GM15510 (cell line): Measurements from ENCODE around the gene CBR4.

Source experiments
- POLR2A ChIP-seq: IDR thresholded peaks from 3 replicates; pipeline ENCODE4 v1.6.1; 2011; ENCODE audit warnings: borderline replicate concordance; ENCODE audit not compliant: insufficient read length; ENCODE audit errors: extremely low read depth

The CBR4 gene

DNA sequence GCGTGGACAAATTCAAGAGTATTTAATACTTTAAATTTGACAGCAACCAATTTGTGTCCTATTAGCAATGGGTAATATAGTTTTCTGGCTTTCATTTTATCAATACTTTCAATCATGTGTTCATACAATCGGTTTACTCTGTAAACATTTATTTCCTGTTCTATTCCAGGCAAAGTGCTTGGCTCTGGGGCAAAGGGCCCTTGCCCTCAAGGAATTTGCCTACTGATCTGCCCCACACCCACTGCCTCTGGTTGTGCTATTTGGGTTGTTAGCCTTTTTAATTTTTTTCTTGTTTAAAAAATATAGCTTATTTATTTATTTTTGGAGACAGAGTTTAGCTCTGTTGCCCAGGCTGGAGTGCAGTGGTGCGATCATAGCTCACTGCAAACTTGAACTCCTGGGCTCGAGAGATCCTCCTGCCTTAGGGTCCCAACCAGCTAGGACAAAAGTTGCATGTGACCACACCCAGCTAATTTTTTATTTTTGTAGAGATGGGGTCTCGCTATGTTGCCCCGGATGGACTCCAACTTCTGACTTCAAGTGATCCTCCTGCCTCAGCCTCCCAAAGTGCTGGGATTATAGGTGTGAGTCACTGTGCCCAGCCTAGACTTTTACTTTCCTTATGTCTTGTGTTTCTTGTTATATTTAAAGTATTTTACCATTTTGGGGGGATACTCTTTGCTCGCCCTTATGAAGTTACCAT, 30.7 kb upstream of the CBR4 start:
- no peak for TF ChIP-seq POLR2A

DNA sequence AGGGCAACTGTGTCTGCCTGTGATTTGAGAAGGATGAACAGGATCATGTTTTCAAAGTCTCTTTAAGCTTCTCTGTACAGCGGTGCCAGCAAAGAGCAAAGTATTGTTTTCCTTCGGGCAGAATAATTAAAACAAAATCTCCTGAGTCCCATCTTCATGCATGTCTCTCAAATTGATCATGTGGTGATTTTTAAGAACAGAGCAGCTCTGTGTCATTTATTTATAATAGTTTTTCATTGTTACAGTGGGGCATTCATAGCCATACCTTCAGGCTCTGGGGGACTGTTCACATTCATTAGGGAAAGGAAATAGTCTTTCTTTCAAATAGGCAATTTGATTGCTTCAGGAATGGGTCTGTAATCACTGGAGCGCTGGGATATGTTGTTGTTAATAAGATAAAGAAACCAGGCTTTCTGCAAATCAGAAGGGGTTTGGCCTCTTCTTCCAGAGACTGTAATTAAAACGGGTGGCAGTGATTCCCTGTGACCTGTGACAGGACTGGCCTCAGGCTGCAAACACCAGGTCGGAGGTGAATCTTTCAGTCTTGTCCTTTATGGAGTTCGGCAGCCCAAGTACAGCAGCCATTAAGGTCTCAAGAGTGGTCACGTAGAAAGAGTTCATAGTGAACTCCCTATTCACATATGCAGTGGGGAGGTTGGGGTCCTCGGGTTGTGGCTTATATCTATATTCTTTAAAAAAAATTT, 29.3 kb upstream of the CBR4 start:
- TF ChIP-seq POLR2A = no peak

DNA sequence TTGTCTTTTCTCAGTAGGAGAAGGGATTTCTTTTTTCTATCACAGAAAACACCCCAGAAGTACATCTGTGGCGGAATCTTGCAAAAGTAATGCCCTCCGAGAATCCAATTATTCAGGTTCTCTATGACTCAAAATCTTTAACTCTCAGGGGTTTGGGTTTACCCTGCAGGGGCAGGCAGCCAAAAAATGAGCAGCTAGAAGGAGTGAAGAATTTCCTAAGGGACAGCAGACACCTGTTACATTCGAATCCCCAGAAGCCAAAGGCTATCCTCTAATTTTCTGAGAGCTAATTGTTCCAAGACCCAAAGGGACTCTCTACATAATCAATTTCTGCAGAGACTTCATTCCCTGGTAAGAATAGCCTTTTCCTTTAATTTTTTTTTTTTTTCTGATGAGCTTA, 27.5 kb upstream of the CBR4 start:
- no peak for TF ChIP-seq POLR2A

DNA sequence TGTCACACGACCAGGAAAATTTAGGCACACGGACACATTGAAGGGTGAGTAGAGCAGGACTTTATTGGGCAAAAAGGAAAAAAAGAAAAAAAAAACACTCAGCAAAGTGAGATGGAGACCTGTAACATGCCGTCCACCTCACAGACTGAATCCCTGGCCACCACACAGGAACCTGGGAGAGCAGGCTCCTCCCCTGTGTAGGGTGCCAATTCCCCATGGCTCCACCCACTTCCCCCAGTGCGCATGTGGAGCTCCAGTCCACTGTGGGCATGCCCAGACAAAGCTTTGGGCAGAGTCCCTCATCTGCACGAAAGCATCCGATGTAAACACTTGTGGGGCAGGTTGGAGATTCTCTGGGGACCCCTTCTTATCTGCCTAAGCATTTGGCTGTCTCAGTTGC, 23.6 kb upstream of the CBR4 start:
- no peak for TF ChIP-seq POLR2A

DNA sequence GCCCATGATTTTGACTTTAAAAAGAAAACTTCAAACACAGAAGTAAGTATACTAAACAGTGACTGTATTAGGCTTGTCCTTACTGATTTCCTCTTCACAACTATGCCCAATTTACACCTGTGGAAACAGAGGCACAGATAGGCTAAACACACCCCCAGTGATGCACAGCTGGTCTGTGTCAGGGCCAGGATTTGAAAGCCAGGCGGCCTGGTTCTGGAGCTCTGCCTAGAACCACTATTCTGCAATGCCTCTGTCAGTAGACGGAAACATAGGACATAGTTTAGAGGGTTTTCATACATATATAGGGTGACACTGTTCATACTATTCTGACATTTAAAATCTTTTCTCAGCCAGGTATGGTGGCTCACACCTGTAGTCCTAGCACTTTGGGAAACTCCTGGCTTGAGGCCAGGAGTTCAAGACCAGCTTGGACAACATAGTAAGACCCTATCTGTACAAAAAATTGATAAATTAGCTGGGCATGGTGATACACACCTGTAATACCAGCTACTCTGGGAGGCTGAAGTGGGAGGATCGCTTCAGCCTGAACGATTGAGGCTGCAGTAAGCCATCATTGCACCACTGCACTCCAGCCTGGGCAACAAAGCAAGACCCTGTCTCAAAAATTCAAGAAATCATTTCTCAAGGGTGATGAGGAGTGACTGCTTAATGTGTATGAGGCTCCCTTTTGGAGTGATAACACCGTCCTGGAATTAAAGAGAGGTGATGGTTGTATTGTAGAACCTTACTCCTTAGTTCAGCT, 23.0 kb upstream of the CBR4 start:
- no peak for TF ChIP-seq POLR2A

DNA sequence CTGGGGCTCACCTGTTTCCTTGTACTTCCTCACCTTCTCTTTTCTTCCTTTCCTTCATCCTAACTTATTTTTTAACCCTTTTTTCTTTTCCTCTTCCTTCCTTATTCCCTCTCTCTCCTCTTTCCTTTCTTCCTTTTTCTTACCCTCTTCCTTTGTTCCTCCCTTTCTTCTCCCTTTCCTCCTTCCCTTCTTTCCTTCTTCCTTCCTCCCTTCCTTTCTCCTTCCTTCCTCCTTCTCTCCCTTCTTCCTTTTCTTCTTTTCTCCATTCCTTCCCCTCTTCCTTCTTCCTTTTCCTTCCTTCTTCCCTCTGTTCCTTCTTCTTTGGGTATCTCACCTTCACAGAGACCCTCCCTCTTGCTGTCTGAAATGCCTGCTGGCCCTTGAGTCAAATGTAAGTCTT, 22.1 kb upstream of the CBR4 start:
- no peak for TF ChIP-seq POLR2A

DNA sequence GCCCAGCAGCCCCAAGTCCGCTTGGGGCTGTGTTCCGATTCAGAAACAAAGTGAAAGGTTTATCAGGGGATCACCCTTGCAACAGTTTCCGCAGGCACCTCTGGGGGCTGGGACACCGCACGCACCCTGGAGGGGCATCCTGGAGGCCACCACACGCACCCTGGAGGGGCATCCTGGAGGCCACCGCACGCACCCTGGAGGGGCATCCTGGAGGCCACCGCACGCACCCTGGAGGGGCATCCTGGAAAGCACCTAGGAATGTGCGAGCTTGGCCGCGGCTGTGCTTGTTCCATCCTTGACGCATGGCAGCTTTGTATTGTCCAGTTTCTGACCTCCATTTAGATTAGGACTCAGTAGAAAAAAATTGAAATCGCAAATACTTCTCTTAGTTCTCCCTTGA, 21.3 kb upstream of the CBR4 start:
- TF ChIP-seq POLR2A = no peak

DNA sequence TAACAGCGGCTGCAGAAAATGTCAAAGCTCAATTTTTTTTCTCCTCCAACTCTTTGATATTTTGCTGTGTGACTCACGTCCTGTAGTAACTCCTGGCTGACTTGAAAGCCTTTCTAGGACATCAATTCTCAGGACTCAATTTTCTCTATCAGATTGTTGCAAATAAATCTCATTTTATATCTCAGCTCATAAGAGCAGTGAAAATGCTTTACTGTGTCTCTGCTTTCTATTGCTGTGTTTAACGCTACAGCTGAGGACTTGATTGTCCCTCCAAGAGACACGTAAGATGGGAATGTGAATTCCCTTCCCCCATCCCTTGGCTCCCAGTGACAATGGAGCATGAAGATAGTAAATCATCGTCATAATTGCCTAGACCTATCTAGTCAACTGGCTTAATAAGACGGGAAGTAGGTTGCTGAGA, 20.5 kb upstream of the CBR4 start:
- no peak for TF ChIP-seq POLR2A

DNA sequence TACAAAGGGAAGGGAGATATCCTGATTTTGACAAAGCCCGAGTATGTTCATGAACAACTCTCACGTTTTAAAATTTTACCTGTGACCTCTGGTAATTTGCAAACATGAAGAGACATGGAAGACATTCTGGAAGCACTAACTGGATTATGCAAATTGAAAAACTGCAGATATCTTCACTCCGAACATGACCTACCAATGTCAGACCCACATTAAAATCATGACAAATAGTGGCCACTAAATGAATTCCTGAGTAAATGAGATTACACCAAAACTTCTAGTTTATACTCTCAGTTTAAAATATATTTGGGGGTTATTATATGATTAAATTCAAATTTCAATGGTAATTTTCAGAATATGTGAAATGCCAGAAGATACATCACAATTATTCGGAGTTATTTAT, 19.9 kb upstream of the CBR4 start:
- no peak for TF ChIP-seq POLR2A

DNA sequence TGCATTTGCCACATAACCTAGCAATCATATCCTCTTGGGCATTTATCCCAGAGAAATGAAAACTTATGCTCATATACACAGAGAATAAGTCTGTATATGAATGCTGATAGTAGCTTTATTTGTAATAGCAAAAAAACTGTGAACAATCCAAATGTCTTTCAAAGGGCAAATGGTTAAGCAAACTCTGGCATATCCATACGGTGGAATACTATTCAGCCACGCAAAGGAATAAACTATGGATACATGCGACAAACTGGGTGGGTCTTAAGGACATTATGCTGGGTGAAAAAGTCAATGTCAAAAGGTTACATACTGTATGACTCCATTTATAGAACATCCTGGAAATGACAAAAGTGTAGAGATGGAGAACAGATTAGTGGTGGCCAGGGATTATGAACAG, 17.6 kb upstream of the CBR4 start:
- no peak for TF ChIP-seq POLR2A

DNA sequence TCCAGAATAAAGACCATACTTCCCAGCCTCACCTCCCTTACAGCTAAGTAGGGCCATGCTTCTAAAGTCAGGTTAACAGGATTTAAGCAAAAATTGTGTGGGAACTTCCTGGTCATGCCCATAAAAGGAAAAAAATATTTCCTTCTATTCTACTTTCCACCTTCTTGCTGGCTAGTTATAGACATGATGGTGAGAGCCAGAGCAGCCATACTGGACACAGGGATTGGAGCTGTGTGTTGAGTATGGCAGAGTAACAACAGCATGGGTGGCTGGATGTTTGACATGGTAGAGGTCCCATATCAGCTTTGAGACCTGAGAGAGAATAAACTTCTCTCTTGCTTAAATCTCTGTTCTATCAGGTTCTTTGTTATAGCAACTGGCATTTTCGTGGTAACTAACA, 15.1 kb upstream of the CBR4 start:
- TF ChIP-seq POLR2A = no peak

DNA sequence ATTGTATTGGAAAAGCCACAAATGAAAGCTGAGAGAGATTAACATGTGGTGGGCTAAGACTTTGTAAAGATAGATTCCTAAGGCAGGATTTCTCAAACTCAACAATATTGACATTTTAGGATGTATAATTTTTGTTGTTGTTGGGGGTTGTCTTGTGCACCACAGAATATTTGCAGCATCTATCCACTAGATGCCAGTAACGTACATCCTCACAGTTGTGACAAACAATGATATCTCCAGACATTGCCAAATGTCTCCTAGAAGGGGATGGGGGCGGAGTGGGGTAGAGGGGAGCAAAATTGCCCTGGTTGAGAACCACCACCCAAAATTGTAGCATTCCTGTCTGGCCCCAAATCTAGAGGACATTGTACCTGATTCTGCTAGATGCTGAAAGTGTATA, 14.7 kb upstream of the CBR4 start:
- no peak for TF ChIP-seq POLR2A

DNA sequence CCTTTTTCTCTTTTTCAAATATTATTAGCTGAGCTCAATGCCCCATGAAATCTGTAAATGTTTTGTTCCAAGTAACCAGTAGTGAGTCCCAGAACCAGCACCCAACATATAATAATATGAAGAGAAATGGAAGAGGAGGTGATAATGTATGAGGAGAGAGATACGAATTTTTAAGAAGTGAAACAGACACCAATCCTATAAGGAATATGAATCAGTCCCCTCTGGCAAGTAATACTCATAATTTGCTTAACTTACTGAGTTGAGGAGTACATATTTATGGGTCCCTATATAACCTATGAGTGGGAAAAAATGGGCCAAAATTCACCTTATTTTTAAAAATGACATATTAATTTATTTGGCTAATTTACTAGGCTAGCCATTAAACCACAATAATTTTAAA, 8.4 kb upstream of the CBR4 start:
- TF ChIP-seq POLR2A = no peak

DNA sequence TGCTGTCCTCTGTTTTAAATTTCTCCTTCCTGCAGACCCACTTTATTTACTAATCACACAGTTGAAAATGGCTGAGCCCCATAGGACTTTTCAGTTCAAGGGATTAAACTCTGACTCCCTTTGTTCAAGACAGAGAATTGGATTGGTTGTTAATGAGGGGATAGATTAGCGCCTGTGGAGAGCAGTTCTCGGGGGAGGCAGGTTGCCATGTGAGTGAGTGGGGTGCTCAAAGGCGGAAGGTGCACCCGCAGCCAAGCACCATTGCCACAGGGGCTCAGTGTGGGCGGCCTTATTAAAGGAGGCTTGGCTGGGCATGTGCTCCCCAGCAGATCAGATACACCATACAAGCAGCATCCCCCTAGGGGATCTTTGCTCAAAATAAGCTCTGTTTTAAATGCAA, 7.9 kb upstream of the CBR4 start:
- no peak for TF ChIP-seq POLR2A

DNA sequence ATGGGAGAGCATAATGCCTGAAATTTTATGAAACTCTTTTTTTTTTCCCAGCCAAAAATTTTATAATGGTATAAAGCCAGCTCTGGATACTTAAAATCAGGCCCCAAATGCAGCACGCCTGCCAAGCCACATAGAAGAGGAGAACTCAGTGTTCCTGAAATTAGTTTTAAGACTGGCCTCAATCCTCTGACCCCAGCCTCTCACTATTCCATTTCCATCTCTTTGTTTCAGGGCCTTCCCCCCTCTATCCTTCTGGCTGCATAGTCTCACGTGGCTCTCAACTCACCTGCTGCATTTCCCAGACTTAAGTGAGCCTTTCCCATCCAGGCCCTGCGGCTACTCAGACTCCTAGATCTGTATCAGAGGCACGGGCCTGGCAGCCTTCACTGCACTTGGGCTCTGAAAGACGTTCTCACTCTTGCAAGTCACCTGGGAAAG, 5.2 kb upstream of the CBR4 start:
- no peak for TF ChIP-seq POLR2A

DNA sequence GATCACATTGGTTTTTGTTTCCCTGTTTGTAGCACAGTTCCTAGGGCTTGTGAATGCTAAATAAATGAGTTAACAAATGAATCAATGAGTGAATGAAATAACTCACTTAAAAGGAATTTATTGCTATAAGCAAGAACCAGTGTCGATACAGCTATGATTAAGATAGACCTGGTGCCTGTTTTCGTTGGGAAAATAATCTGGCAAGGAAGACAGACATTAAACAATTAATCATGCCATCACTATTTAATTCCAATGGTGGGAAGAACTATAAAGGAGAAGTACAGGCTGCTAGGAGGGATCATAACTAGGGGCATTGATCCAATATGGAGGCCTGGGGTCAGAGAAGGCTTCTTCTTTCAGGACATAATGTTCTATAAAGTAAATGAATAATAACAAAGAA, 4.5 kb upstream of the CBR4 start:
- no peak for TF ChIP-seq POLR2A

DNA sequence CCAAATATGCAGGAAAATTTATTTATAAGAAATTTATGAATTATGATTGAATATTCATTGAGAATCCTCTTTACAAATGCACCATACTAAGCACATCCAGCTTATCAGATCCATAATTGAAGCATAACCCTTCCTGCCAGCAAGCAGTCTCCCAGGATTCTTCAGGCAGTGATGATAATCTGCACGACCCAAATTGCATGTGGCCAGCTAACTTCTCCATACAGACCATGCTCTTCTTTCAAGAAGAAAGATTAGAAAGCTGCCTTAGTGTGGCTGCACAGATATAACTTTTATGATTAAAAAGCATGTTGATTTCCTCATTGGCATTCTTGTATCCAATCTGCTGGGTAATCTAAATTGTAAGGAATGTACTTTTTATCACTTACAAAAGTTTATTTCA, 3.3 kb upstream of the CBR4 start:
- TF ChIP-seq POLR2A = no peak

DNA sequence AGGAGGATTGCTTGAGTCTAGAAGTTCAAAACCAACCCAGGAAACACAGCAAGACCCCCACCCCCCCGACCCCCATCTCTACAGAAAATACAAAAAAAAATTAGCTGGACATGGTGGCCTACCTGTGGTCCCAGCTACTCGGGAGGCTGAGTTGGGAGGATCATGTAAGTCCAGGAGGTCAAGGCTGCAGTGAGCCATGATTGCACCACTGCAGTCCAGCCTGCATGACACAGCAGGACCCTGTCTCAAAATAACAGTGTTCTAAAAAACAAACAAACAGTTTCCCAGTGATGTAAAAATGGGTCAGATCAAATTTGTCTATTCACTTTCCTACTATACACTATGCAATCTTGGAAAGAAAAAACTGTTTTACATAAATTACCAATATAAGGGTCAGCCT, 2.0 kb upstream of the CBR4 start:
- TF ChIP-seq POLR2A = no peak
